NCI-H524 (cell line): ENCODE results near the gene C2CD2.
"Not testable (repeated sequence)": the region's sequence is repeated elsewhere in the genome, so short reads cannot be mapped to it uniquely, and the experiment has no call there.

ENCODE experiments used
- DNase-seq, 2 experiments: peaks; one replicate each; lab custom pipeline; 2025; lab: John Stamatoyannopoulos, UW

Gene C2CD2

GRCh38 chr21:41975391-41976272 is 21.8 kb upstream of the C2CD2 start:
- no peak for DNase-seq

GRCh38 chr21:41974752-41975053 is 20.9 kb upstream of the C2CD2 start:
- DNase-seq: no peak

GRCh38 chr21:41973861-41974751 is 20.3 kb upstream of the C2CD2 start:
- no peak for DNase-seq

- DNase-seq: no peak
Observed at GRCh38 chr21:41973427-41973831, 19.6 kb upstream of the C2CD2 start.

DNA sequence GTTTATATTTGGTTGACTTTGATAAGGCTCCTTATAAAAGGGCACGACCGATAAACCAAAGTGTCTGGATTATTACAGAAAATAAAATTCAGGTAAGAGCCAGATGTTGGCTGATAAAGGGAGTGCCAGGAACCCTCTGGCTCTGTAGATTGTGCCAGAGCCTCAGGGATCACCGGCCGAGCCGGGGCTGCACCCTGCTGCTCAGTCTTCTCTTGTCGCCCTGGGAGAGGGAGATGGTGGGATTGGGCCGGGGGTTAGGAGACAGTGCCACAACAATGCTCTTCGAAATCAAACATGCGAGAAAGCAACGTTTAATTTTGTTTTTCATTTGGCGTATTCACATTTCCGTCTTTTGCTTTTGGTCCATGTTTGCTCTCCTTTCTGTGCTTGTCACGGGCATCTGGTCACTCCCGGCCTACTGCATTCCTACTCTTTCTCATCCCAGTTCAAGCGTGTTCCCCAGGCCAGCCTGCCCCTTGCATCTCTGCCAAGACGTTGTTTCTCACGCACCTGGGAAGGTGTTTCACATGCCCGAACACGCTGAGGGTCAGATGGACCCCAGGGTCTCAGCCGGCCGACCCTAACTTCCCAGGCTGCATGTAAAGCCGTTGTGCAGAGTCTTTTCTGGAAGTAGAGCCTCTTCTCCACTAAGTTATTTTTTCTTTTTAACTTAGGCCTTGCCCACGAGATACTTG is 18.8 kb upstream of the C2CD2 start:
- no peak for DNase-seq

DNA sequence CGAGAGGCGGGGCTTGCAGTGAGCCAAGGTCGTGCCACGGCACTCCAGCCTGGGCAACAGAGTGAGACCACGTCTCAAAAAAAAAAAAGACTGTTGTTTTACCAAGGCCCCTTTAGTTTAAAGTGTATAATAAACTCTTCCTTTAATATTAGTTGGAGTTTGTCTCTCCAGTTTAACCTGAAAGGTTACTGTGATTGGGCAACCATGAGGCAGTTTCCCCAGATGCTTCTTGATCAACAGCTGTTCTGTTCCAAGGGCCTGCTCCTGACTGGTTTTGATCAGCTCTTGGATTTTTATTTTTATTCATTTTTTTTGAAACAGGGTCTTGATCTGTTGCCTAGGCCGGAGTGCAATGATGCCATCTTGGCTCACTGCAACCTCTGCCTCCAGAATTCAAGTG is 18.1 kb upstream of the C2CD2 start:
- DNase-seq: no peak

DNA sequence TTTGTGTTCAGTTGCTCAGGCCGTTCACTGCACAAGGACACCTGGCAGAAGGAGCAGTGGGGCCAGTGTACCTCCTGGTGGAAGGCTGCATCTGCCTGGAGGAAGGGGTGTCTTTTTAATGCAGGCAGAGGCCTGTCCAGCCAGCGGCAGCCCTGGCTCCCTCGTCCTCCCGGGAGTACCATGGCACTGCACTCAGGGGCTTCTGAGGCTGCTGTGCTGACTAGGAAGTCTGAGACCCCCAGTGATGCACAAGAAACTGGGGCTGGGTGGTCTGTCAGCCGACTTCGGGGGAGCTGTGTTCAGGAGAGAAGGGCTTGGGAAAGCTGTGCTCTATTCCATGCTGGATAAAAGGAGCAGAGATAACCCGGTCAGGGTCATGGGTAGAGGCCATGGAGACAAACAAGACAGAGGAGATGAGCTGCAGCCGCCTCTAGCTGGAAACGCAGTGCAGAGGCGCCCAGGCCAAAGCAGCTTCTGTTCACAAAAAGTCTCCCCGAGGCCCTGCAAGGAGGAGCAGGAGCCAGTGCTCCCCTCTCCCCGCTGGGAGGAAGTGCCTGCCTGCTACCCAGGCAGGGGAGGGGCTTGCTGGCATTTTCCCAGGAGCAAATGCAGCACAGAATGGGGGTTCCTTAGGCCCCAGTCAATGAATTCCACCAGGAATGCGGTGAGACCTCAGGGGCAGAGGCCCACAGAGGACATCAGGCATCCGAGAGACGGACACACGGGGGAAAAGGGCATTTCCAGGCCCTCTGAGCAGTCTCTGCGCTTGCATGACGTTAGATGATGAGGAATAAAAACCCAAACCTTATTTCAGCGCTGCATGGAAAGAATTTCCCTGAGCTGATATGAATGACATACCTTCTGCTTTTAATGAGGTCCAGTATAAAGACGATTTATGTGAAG is 17.2 kb upstream of the C2CD2 start:
- DNase-seq: no peak

- no peak for DNase-seq
Observed at GRCh38 chr21:41970106-41970391, 16.2 kb upstream of the C2CD2 start.

GRCh38 chr21:41967708-41968107 is 13.9 kb upstream of the C2CD2 start:
- DNase-seq: no peak

DNA sequence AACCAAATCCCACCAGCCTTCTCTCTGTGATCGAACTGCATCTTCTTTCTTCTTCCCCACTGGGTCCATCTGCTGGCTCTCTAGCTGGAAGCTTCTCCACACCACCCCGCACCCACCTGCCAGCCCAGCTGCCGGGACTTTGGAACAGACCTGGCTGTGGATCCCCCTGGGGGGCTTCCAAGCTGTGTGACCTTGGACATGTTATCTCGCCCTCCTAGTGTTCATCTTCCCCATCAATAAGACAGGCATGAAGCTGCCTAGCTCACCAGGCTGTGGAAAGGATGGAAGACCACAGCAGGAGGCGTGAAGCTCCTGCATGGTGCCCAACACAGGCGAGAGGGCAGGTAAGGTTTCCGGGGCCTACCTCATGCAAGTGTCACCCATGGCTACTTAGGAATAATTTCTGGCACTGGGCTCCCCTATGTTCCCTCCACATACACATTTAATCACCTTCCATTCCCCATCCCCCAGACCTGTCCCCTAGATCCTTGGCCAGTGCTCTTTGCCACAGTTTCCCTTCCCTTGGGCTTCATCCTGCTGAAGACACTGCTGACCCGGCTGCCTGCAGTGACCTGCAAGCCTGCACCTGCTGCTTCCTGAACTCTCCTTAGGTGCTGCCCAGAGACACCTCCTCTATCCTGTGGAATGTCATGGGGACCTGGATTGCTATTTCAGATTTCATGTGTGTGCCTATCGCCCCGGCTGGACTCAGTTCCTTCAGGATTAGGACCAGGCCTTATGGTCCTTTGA is 13.2 kb upstream of the C2CD2 start:
- DNase-seq: peak; percentile 19 to 53

DNA sequence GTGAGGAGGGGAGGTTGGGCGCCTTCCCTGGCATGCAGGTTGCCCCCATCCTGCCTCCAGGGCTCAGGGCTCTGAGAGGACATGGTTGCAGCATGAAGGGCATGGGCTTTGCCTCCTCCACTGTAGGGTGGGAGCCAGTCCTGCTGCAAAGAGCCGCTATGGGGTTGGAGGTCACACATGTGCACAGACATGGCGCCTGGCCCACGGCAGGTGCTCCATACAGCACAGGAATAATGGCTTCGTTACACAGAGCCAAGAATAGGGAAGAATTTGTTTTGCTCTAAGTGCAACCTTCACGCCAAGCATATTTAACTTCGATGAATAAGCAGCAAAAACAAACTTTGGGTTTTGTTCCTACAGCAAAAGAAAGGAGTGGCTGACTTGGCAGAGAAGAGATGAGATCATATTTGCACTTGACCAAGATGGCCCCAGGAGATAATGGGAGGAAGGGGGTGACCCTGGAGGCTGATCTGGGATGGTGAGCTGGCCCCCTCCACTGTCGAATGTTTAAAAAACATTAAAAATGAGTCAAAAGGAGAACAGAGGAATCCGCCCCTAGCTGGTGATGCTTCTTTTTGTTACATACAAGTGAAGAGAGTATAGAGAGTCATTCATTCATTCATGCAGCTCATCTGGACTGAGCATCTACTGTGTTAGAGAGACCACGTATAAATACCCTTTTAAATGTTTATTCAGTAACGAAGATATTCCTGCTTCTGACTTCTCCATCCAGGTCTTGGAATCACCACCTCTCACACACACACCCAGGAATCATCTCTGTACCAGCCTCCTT is 12.4 kb upstream of the C2CD2 start:
- DNase-seq: no peak

GRCh38 chr21:41965461-41966013 is 11.7 kb upstream of the C2CD2 start:
- DNase-seq: no peak

DNA sequence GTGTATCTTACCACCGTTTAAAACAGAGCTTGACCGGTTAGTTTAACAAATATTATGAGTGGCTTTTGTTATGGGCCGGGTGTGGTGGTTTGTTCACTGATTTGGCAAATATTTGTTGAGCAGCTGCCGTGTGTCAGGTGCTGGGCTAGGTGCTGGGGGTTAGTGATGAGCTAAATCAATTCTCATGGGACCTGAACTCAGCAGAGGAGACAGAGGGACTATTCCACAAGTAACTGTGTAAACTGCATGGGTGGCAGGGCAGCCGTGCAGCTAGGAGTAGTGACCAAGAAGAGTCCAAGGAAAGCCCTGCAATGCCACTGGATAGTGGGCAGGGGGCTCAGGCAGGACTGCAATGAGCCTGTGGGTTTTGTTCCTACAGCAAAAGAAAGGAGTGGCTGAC is 11.2 kb upstream of the C2CD2 start:
- no peak for DNase-seq

GRCh38 chr21:41964171-41964570 is 10.4 kb upstream of the C2CD2 start:
- no peak for DNase-seq

DNA sequence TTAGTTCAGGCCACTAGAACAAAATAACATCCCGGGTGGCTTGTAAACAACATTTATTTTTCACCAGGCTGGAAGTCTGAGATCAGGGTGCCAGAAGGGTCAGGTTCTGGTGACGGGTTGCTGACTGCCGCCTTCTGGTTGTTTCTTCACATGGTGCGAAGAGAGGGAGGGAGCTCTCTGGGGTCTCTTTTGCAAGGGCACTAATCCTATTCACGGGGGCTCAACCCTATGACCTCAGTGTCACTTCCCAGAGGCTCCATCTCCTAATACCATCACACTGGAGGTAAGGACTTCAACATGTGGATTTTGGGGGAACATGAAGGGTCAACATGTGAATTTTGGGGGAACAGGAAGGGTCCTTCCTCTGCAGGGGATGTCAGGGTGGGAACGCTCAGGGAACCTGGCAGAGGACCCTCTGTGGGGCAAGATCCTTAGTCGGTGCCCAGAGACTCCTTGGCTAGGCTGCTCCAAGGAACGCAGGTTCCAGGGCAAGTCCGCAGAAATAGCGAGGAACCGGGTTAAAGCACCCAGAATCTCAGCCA is 8.7 kb upstream of the C2CD2 start:
- no peak for DNase-seq

GRCh38 chr21:41961753-41962152 is 7.9 kb upstream of the C2CD2 start:
- DNase-seq: no peak

- no peak for DNase-seq
Observed at GRCh38 chr21:41961282-41961701, 7.5 kb upstream of the C2CD2 start.

DNA sequence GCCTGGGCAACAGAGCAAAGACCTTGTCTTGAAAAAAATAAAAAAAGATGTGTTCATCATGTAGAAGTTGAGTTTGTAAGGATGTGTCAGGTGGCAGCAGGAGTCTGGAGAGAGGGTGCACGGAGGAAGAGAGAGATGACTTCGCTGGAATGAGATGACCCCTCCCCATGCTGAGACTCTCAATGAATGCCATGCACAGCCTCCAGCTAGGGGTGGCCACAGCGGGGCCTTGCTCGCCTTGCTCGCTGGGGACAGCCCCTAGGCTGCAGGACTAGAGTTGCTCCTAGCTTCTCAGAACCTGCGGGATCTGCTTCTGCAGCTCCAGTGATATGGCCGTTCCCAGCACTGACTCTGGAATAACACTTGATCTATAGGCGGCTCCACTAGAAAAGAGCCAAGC is 6.6 kb upstream of the C2CD2 start:
- no peak for DNase-seq

DNA sequence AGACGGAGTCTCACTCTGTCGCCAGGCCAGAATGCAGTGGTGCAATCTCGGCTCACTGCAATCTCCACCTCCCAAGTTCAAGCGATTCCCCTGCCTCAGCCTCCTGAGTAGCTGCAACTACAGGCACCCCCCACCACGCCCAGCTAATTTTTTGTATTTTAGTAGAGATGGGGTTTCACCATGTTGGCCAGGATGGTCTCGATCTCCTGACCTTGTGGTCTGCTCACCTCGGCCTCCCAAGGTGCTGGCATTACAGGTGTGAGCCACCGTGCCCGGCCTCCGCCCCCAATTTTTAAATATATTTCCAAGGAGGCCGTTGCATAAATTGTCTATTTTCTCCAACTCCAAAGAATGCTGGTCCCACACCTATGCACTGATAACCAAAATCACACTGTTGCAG is 5.9 kb upstream of the C2CD2 start:
- DNase-seq: not testable (repeated sequence)
